DND-41 (cell line): ENCODE results near the gene TMEM60.

Source experiments
- ATAC-seq: fragments of 200-7000 bp; cut with Tn5 transposase; 3 replicates; pipeline ENCODE4 v1.9.1; 2021; ENCODE audit warnings: low read depth; ENCODE audit not compliant: insufficient read depth
- DNase-seq: peaks from one replicate; pipeline ENCODE4 v3.0.0-alpha.2; 2020
- H2AFZ ChIP-seq: 2 replicates; pipeline ENCODE4 v1.6.0; 2012; ENCODE audit warnings: low read depth, low read length
- H3K27ac ChIP-seq: 2 replicates; pipeline ENCODE4 v1.5.1; 2012; ENCODE audit warnings: low read length, inconsistent platforms
- H3K27me3 ChIP-seq: fragments of 200-600 bp; sonication (generic); 2 replicates; pipeline ENCODE4 v1.6.0; 2012; ENCODE audit warnings: low read length, mild to moderate bottlenecking, inconsistent platforms; ENCODE audit not compliant: insufficient read depth, poor library complexity
- H3K36me3 ChIP-seq: 2 replicates; pipeline ENCODE4 v1.5.1; 2012; ENCODE audit warnings: low read length, inconsistent platforms; ENCODE audit not compliant: insufficient read depth
- H3K4me1 ChIP-seq: 2 replicates; pipeline ENCODE4 v1.5.1; 2012; ENCODE audit warnings: mild to moderate bottlenecking, low read length; ENCODE audit not compliant: insufficient read depth
- H3K4me2 ChIP-seq: 2 replicates; pipeline ENCODE4 v1.6.0; 2012; ENCODE audit warnings: mild to moderate bottlenecking, moderate library complexity, low read length, inconsistent platforms; ENCODE audit not compliant: insufficient read depth
- H3K4me3 ChIP-seq, 2 experiments: fragments of 200-600 bp in 1 of 2; shearing (Covaris generic) in 1 of 2; 2 replicates each; pipeline ENCODE4 v1.5.1; 2012 to 2016; ENCODE audit warnings: inconsistent platforms in 2 of 2, low read length in 2 of 2, mild to moderate bottlenecking in 2 of 2, low read depth in 1 of 2, moderate library complexity in 1 of 2
- H3K79me2 ChIP-seq: 2 replicates; pipeline ENCODE4 v1.6.0; 2012; ENCODE audit warnings: low read length, inconsistent platforms; ENCODE audit not compliant: insufficient read depth
- H3K9ac ChIP-seq: 2 replicates; pipeline ENCODE4 v1.6.0; 2012; ENCODE audit warnings: low read depth, mild to moderate bottlenecking, inconsistent platforms, low read length, moderate library complexity
- H3K9me3 ChIP-seq: 2 replicates; pipeline ENCODE4 v1.5.1; 2012; ENCODE audit warnings: low read length, moderate library complexity, mild to moderate bottlenecking, inconsistent platforms; ENCODE audit not compliant: insufficient read depth, severe bottlenecking
- H4K20me1 ChIP-seq: 2 replicates; pipeline ENCODE4 v1.6.0; 2012; ENCODE audit warnings: low read length; ENCODE audit not compliant: insufficient read depth
- EZH2 ChIP-seq: IDR thresholded peaks from 3 replicates; pipeline ENCODE4 v1.6.1; 2012; ENCODE audit warnings: borderline replicate concordance, low read depth, mild to moderate bottlenecking, moderate library complexity, low read length, inconsistent platforms; ENCODE audit not compliant: severe bottlenecking
- TF ChIP-seq, protein P1 (sequence below): IDR thresholded peaks from 2 replicates; pipeline ENCODE4 v1.5.1; 2012; ENCODE audit warnings: borderline replicate concordance, low read length, moderate library complexity, mild to moderate bottlenecking; ENCODE audit not compliant: poor library complexity, severe bottlenecking; ENCODE audit errors: extremely low read depth

The TMEM60 gene

GRCh38 chr7:77759294-77759889 is 38.8 kb downstream of the TMEM60 start:
- H3K36me3 ChIP-seq, result peaks cover 12% of the 10 kb centered on the region
- H2AFZ ChIP-seq, result no peak overlapping the region
- no peak overlapping the region for H3K27ac ChIP-seq
- no peak overlapping the region for H3K4me3 ChIP-seq
- H3K9me3 ChIP-seq, result no peaks in the 10 kb centered on the region
- DNase-seq, result peak; percentile 68
- H3K79me2 ChIP-seq, result peaks cover 86% of the 10 kb centered on the region
- H3K27me3 ChIP-seq, result no peaks in the 10 kb centered on the region
- H3K9ac ChIP-seq, result no peak overlapping the region
- peak; percentile 79 for ATAC-seq
- TF ChIP-seq, protein P1, sequence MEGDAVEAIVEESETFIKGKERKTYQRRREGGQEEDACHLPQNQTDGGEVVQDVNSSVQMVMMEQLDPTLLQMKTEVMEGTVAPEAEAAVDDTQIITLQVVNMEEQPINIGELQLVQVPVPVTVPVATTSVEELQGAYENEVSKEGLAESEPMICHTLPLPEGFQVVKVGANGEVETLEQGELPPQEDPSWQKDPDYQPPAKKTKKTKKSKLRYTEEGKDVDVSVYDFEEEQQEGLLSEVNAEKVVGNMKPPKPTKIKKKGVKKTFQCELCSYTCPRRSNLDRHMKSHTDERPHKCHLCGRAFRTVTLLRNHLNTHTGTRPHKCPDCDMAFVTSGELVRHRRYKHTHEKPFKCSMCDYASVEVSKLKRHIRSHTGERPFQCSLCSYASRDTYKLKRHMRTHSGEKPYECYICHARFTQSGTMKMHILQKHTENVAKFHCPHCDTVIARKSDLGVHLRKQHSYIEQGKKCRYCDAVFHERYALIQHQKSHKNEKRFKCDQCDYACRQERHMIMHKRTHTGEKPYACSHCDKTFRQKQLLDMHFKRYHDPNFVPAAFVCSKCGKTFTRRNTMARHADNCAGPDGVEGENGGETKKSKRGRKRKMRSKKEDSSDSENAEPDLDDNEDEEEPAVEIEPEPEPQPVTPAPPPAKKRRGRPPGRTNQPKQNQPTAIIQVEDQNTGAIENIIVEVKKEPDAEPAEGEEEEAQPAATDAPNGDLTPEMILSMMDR, result peak; percentile 82
- TF ChIP-seq EZH2, result no peak
- peaks cover 21% of the 10 kb centered on the region; the same call in 1 of the 2 replicates for H4K20me1 ChIP-seq
- H3K4me2 ChIP-seq, result no peak overlapping the region
- H3K4me1 ChIP-seq, result no peaks in the 10 kb centered on the region

DNA sequence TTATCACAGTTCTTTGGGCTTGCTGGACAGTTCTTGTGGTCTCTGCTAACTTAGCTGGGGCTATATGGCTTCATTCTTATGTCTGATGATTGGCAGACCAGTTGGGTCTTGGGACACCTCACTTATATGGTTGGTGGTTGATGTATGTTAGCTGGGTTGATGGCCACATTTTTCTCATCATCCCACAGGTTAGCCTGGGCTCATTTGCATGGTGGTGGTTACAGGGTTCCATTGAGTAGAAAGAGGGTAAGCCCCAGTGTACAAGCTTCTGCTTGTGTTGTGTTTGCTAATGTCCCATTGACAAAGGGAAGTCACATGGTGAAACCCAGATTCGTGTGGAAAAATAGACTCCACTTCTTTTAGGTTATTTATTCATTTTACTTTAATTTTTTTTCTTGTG is 40.6 kb downstream of the TMEM60 start:
- Histone ChIP-seq H3K4me3 (no peak overlapping the region), H2AFZ (no peak overlapping the region), H3K4me1 (no peaks in the 10 kb centered on the region), H3K9ac (no peak overlapping the region), H4K20me1 (peaks cover 22% of the 10 kb centered on the region; the same call in 1 of the 2 replicates), H3K27me3 (no peaks in the 10 kb centered on the region), H3K9me3 (no peaks in the 10 kb centered on the region), H3K36me3 (peaks cover 19% of the 10 kb centered on the region), H3K4me2 (no peak overlapping the region), H3K27ac (no peak overlapping the region), H3K79me2 (peaks cover 85% of the 10 kb centered on the region)
- DNase-seq, result no peak
- TF ChIP-seq, protein P1, result no peak
- no peak for TF ChIP-seq EZH2
- ATAC-seq, result no peak

DNA sequence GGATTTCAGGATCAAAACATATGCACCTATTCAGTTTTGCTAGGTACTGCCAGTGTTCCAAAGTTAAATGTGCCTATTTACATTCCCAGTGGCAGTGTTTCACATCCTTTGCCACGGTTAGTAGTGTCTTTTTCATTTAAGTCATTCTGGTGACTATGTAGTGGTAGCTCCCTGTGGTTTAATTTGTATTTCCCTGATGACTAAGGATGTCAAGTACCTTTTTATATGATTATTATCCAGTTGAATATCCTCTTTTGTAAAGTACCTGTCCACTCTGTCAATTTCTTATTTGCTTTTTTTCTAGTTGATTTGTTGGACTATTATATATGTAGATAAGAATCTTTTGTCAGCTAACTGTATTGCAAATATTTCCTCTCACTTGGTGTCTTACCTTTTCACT is 45.1 kb downstream of the TMEM60 start:
- Histone ChIP-seq H2AFZ (no peak overlapping the region), H3K4me3 (no peak overlapping the region), H3K36me3 (peaks cover 57% of the 10 kb centered on the region), H3K4me2 (no peak overlapping the region), H3K9me3 (no peaks in the 10 kb centered on the region), H3K79me2 (peaks cover 78% of the 10 kb centered on the region), H4K20me1 (peaks cover 23% of the 10 kb centered on the region; the same call in 1 of the 2 replicates), H3K27me3 (no peaks in the 10 kb centered on the region), H3K9ac (no peak overlapping the region), H3K27ac (no peak overlapping the region), H3K4me1 (peaks cover 8% of the 10 kb centered on the region)
- TF ChIP-seq, protein P1, result no peak
- no peak for TF ChIP-seq EZH2
- DNase-seq (no peak), ATAC-seq (no peak)

- DNase-seq (peak; percentile 26), ATAC-seq (peak; percentile 79)
- Histone ChIP-seq H2AFZ (no peak overlapping the region), H4K20me1 (peaks cover 18% of the 10 kb centered on the region; the same call in 1 of the 2 replicates), H3K4me2 (no peak overlapping the region), H3K9me3 (no peaks in the 10 kb centered on the region), H3K9ac (no peak overlapping the region), H3K4me1 (peaks cover 8% of the 10 kb centered on the region), H3K27me3 (no peaks in the 10 kb centered on the region), H3K36me3 (peaks cover 62% of the 10 kb centered on the region), H3K79me2 (peaks cover 85% of the 10 kb centered on the region), H3K27ac (no peak overlapping the region), H3K4me3 (no peak overlapping the region)
- TF ChIP-seq, protein P1, result no peak
These were observed 46.2 kb downstream of the TMEM60 start for GRCh38 chr7:77752016-77752415.
